ENCODE results near the gene FEM1B. TPM values are rescaled to one million over a fixed set of nuclear protein-coding genes. Genes with fewer than 3 reads are reported as not detected.

Gene FEM1B
- total and polyA plus RNA-seq, 2 experiments from 2014 or later: 11.9 to 62.8 TPM

DNA sequence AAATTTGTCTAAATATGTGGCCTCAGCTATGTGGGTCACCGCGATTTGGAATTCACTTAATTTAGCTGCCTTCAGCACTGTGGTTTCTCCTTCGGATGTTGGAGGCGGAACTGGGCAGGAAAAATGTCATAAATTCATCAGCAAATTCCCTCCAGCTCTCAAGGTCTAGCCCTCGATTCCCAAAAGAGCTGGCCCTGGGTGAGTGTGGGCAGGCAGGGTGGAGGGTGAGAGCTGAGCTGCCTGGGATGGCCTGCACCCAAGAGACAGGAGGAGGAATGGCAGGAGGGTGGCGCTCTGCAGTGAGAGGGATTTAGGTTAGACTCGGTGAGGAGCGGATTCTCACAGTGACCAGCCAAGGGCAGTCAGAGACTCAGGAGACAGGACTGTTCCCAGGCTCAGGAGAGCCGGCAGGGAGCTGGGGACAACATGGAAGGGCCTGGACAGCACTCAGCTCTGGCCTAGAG lies 57.1 kb downstream of the FEM1B start:
- Histone ChIP-seq H3K79me2 (no peaks in the 10 kb centered on the region), H3K4me2 (no peak overlapping the region), H3K9me3 (ENCODE audit: low read depth) (no peaks in the 10 kb centered on the region), H3K27ac (no peak overlapping the region), H3K36me3 (replicated peaks; ENCODE audit: insufficient read depth, low read depth) (no peaks in the 10 kb centered on the region), H4K20me1 (ENCODE audit: insufficient read depth, poor library complexity, severe bottlenecking) (no peaks in the 10 kb centered on the region), H3K9me2 (replicated peaks; ENCODE audit: insufficient read depth) (no peaks in the 10 kb centered on the region), H3K4me1 (ENCODE audit: insufficient read depth) (no peaks in the 10 kb centered on the region), H2AFZ (no peak overlapping the region), H3K4me3 (no peak overlapping the region), H3K27me3 (no peaks in the 10 kb centered on the region)
- no peak for DNase-seq (ENCODE audit: low spot score)
- WGBS (ENCODE audit: low lambda C conversion rate, missing lambda C conversion rate): 79% methylated on average over 9 of the region's 9 CpGs
- TF ChIP-seq EZH2phosphoT487 (IDR thresholded peaks at IDR 0.05; ENCODE audit: low read depth, severe bottlenecking, unreplicated experiment) (no peak), EZH2 (IDR thresholded peaks at IDR 0.05; ENCODE audit: borderline replicate concordance) (no peak)
- TF ChIP-seq, protein P1, sequence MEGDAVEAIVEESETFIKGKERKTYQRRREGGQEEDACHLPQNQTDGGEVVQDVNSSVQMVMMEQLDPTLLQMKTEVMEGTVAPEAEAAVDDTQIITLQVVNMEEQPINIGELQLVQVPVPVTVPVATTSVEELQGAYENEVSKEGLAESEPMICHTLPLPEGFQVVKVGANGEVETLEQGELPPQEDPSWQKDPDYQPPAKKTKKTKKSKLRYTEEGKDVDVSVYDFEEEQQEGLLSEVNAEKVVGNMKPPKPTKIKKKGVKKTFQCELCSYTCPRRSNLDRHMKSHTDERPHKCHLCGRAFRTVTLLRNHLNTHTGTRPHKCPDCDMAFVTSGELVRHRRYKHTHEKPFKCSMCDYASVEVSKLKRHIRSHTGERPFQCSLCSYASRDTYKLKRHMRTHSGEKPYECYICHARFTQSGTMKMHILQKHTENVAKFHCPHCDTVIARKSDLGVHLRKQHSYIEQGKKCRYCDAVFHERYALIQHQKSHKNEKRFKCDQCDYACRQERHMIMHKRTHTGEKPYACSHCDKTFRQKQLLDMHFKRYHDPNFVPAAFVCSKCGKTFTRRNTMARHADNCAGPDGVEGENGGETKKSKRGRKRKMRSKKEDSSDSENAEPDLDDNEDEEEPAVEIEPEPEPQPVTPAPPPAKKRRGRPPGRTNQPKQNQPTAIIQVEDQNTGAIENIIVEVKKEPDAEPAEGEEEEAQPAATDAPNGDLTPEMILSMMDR (IDR thresholded peaks at IDR 0.05; ENCODE audit: poor library complexity): no peak

DNA sequence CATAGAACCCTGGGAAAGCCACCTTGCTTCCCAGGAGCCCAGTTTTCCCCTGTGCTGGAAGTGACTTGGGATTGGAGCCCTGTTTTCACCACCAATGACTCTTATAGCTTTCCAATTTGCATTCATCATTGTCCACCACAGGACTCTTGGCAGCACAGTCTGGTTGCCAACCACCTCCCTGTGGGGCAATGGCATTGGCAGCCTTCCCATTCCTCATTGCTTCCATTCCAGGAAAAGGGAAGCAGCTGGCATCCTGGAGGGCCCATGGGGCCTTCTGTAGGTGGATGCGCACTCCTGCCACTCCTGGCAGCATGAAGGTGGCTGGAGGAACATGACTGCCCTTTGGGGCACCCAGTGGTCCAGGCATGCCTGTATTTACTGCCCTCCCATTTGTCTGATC lies 57.7 kb downstream of the FEM1B start:
- no peak overlapping the region for H3K27ac ChIP-seq

DNA sequence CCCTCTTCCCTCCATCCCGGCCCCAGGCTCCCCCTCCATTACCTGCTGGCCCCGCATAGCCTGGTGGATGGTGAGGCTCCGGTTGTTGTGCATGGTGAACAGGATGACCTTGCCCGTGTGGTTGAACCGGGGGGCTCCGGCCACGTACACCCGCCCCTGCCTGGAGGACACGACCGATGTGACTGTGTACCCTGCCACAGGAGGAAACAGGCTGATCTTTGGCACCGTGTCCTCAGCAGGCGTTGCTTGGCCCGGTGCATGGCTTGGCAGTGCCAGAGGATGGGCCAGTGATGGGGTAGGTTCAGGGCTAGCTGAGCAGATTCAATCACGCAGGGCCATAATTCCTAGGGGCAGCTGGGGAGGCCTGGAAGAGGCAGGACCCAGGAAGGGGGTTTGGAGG lies 58.1 kb downstream of the FEM1B start:
- Histone ChIP-seq H3K4me3 (no peak overlapping the region), H3K4me2 (no peak overlapping the region), H3K9me3 (ENCODE audit: low read depth) (no peaks in the 10 kb centered on the region), H3K9me2 (replicated peaks; ENCODE audit: insufficient read depth) (no peaks in the 10 kb centered on the region), H3K27ac (no peak overlapping the region), H3K4me1 (ENCODE audit: insufficient read depth) (no peaks in the 10 kb centered on the region), H3K27me3 (no peaks in the 10 kb centered on the region), H3K79me2 (no peaks in the 10 kb centered on the region), H3K36me3 (replicated peaks; ENCODE audit: insufficient read depth, low read depth) (no peaks in the 10 kb centered on the region), H4K20me1 (ENCODE audit: insufficient read depth, poor library complexity, severe bottlenecking) (no peaks in the 10 kb centered on the region), H2AFZ (no peak overlapping the region)
- WGBS (ENCODE audit: low lambda C conversion rate, missing lambda C conversion rate): 95% methylated on average over 13 of the region's 14 CpGs
- DNase-seq (ENCODE audit: low spot score): no peak
- TF ChIP-seq EZH2 (IDR thresholded peaks at IDR 0.05; ENCODE audit: borderline replicate concordance) (no peak), EZH2phosphoT487 (IDR thresholded peaks at IDR 0.05; ENCODE audit: low read depth, severe bottlenecking, unreplicated experiment) (no peak)
- TF ChIP-seq, protein P1 (IDR thresholded peaks at IDR 0.05; ENCODE audit: poor library complexity): no peak

More for the DNA sequence above, 57.7 kb downstream of the FEM1B start:
- Histone ChIP-seq H2AFZ (no peak overlapping the region), H3K4me2 (no peak overlapping the region), H3K9me3 (ENCODE audit: low read depth) (no peaks in the 10 kb centered on the region), H3K27me3 (no peaks in the 10 kb centered on the region), H3K9me2 (replicated peaks; ENCODE audit: insufficient read depth) (no peaks in the 10 kb centered on the region), H3K36me3 (replicated peaks; ENCODE audit: insufficient read depth, low read depth) (no peaks in the 10 kb centered on the region), H3K79me2 (no peaks in the 10 kb centered on the region), H3K4me3 (no peak overlapping the region), H4K20me1 (ENCODE audit: insufficient read depth, poor library complexity, severe bottlenecking) (no peaks in the 10 kb centered on the region), H3K4me1 (ENCODE audit: insufficient read depth) (no peaks in the 10 kb centered on the region)
- 100% methylated on average over 1 of the region's 1 CpG for whole genome bisulfite sequencing (ENCODE audit: low lambda C conversion rate, missing lambda C conversion rate)
- TF ChIP-seq EZH2phosphoT487 (IDR thresholded peaks at IDR 0.05; ENCODE audit: low read depth, severe bottlenecking, unreplicated experiment) (no peak), EZH2 (IDR thresholded peaks at IDR 0.05; ENCODE audit: borderline replicate concordance) (no peak)
- TF ChIP-seq, protein P1 (IDR thresholded peaks at IDR 0.05; ENCODE audit: poor library complexity): no peak
- no peak for DNase-seq (ENCODE audit: low spot score)

DNA sequence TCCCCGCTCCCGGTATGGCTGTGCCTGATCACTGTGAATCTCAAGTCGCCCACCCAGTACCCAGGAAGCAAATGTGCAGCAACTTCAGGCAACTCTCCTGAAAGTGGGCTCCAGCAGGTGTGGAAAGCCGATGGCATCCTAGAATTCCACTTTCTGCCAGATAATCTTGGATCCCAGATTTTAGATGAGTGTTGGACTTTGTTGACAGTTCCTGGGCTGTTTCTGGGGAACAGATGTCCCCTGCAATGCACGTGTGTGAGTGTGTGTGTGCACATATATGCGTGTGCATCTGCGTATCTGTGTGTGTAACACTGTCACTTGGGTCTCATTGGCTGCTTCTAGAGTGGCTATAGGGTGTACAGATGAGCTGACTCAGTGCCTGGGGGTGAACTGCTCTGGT lies 59.0 kb downstream of the FEM1B start:
- H3K9me2 ChIP-seq (replicated peaks; ENCODE audit: insufficient read depth): no peaks in the 10 kb centered on the region
- no peak for TF ChIP-seq EZH2 (IDR thresholded peaks at IDR 0.05; ENCODE audit: borderline replicate concordance)
- no peak for TF ChIP-seq EZH2phosphoT487 (IDR thresholded peaks at IDR 0.05; ENCODE audit: low read depth, severe bottlenecking, unreplicated experiment)
- TF ChIP-seq, protein P1 (IDR thresholded peaks at IDR 0.05; ENCODE audit: poor library complexity): no peak
- H3K9me3 ChIP-seq (ENCODE audit: low read depth): no peaks in the 10 kb centered on the region
- no peak for DNase-seq (ENCODE audit: low spot score)
- no peak overlapping the region for H2AFZ ChIP-seq
- no peaks in the 10 kb centered on the region for H3K27me3 ChIP-seq
- 84% methylated on average over 7 of the region's 7 CpGs for WGBS (ENCODE audit: low lambda C conversion rate, missing lambda C conversion rate)
- H3K4me2 ChIP-seq: no peak overlapping the region
- H4K20me1 ChIP-seq (ENCODE audit: insufficient read depth, poor library complexity, severe bottlenecking): no peaks in the 10 kb centered on the region
- peaks cover 7% of the 10 kb centered on the region for H3K4me1 ChIP-seq (ENCODE audit: insufficient read depth)
- H3K36me3 ChIP-seq (replicated peaks; ENCODE audit: insufficient read depth, low read depth): no peaks in the 10 kb centered on the region
- no peak overlapping the region for H3K4me3 ChIP-seq
- no peaks in the 10 kb centered on the region for H3K79me2 ChIP-seq
- no peak overlapping the region for H3K27ac ChIP-seq
